HG02884 (cell line): ENCODE results near the gene CARMIL1.
"Not testable (repeated sequence)": the region's sequence is repeated elsewhere in the genome, so short reads cannot be mapped to it uniquely, and the experiment has no call there.

Source experiments
- ATAC-seq: cut with Tn5 transposase; IDR thresholded peaks from one replicate; pipeline ENCODE4 v1.9.1; 2021; ENCODE audit warnings: mild to moderate bottlenecking, moderate library complexity; ENCODE audit not compliant: unreplicated experiment

Gene CARMIL1

GRCh38 chr6:25434921-25435320 lies 155.7 kb downstream of the CARMIL1 start:
- ATAC-seq: no peak

GRCh38 chr6:25435416-25435985 lies 156.3 kb downstream of the CARMIL1 start:
- no peak for ATAC-seq

GRCh38 chr6:25436760-25437159 lies 157.6 kb downstream of the CARMIL1 start:
- ATAC-seq: no peak

DNA sequence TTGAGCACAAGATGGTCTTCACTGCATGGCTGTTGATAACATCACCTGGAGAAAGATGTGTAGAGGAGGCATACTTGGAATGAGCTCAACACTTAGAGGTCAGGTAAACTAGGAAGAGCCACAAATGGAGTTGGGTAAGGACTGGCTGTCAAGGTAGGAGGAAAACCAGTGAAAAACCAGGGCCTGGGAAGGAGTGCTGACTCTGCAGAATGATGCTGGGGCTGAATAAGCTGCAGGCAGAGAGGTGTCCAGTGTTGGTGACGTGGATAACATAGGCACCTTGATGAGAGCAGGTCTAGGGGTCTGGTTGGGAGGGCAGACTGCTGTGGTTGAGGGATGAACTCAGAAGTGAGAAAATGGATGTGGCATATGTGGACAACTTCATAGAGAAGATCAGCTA lies 160.2 kb downstream of the CARMIL1 start:
- ATAC-seq: no peak

- no peak for ATAC-seq
These were observed 162.6 kb downstream of the CARMIL1 start for GRCh38 chr6:25441663-25442270.

- ATAC-seq: no peak
These were observed 163.7 kb downstream of the CARMIL1 start for GRCh38 chr6:25442898-25443297.

- ATAC-seq: not testable (repeated sequence)
These were observed 165.3 kb downstream of the CARMIL1 start for GRCh38 chr6:25444521-25444920.

GRCh38 chr6:25446830-25447569 lies 167.8 kb downstream of the CARMIL1 start:
- ATAC-seq: no peak

- no peak for ATAC-seq
These were observed 168.4 kb downstream of the CARMIL1 start for GRCh38 chr6:25447570-25447929.

DNA sequence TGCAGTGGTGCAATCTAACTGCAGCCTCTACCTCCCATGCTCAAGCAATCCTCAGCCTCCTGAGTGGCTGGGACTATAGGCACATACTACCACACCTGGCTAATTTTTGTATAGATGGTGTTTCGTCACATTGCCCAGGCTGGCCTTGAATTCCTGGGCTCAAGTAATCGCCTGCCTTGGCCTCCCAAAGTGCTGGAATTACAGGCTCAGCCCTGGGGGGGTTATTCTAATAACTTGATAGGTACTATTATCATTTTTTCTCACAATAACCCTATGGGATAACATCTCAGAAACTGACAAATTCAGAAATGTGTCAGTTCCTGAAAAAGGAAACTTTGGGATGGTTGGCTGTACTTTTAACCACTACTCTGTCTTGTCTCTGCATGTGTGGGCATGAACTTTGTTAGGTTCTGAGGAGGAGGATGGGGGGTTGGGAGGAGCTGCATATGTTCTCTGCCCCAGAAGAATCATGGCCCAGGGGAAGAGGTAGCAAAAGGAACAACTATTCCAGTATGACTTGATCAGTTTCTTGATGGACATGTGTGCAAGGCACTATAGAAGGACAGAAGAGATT lies 169.9 kb downstream of the CARMIL1 start:
- ATAC-seq: no peak

- ATAC-seq: no peak
These were observed 170.6 kb downstream of the CARMIL1 start for GRCh38 chr6:25449774-25450173.

GRCh38 chr6:25450469-25451198 lies 171.5 kb downstream of the CARMIL1 start:
- ATAC-seq: no peak

GRCh38 chr6:25452031-25452430 lies 172.9 kb downstream of the CARMIL1 start:
- ATAC-seq: no peak

GRCh38 chr6:25453288-25453687 lies 174.1 kb downstream of the CARMIL1 start:
- no peak for ATAC-seq

- no peak for ATAC-seq
These were observed 175.0 kb downstream of the CARMIL1 start for GRCh38 chr6:25454136-25454535.

GRCh38 chr6:25456249-25457040 lies 177.3 kb downstream of the CARMIL1 start:
- no peak for ATAC-seq

GRCh38 chr6:25457516-25457915 lies 178.3 kb downstream of the CARMIL1 start:
- ATAC-seq: no peak

- no peak for ATAC-seq
These were observed 179.3 kb downstream of the CARMIL1 start for GRCh38 chr6:25458485-25458884.

- no peak for ATAC-seq
These were observed 183.2 kb downstream of the CARMIL1 start for GRCh38 chr6:25462235-25462897.

DNA sequence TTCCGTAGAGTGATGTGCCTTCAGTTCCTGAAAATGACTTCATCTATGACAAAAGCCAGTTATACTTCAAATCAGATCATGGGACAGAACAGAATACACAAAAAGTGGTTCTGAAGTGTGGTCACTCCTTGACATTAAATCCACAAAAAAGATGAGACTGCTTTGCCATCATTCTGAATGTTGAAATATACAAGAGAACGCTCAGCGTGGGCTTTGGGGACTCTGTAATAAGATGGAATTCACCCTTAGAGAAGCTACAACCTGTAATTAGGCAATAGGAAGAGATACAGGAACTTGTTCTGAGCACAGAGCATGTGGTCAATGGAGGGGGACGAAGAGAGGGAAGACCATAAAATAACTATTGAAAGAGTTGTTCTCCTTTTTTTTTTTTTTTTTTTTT lies 184.3 kb downstream of the CARMIL1 start:
- ATAC-seq: no peak
